SH-SY5Y (cell line): Measurements from ENCODE around the gene SAE1.

Experiments used
- GATA2 ChIP-seq: IDR thresholded peaks from 2 replicates; pipeline ENCODE4 v1.6.1; 2011; ENCODE audit warnings: mild to moderate bottlenecking, low read depth, low read length
- GATA3 ChIP-seq: IDR thresholded peaks from 2 replicates; pipeline ENCODE4 v1.6.1; 2011; ENCODE audit warnings: low read depth, mild to moderate bottlenecking, low read length, moderate library complexity

- TF ChIP-seq GATA3 (no peak), GATA2 (no peak)
Measured at GRCh38 chr19:47110521-47111005, 20.1 kb upstream of the SAE1 start.
